ENCODE measurements around the gene GRIK3.
A peak's percentile ranks its signal among the peaks of the same experiment; 100 is the strongest.

Gene GRIK3

DNA sequence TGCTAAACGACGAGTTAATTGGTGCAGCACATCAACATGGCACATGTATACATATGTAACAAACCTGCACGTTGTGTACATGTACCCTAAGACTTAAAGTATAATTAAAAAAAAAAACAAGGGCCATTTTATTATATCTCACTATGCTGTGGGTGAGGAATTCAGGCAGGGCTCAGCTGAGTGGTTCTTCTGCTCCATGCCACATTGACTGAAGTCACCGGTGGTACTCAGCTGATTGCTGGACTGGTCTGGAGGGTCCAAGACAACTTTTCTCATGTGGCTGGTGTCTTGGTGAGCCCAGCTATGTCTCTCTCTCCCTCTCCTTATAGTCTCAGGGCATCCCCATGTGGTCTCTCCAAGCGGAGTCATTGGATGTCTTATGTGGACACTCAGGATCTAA is 275.0 kb downstream of the GRIK3 start:
- H3K27ac Mint-ChIP-seq = no peak overlapping the region
- H3K4me3 Mint-ChIP-seq = no peak overlapping the region
- H3K9me3 Mint-ChIP-seq = no peaks in the 10 kb centered on the region
- H3K27me3 Mint-ChIP-seq = peaks cover 9% of the 10 kb centered on the region
- DNase-seq = no peak
- H3K4me1 Mint-ChIP-seq = no peaks in the 10 kb centered on the region
- no peak for ATAC-seq

DNA sequence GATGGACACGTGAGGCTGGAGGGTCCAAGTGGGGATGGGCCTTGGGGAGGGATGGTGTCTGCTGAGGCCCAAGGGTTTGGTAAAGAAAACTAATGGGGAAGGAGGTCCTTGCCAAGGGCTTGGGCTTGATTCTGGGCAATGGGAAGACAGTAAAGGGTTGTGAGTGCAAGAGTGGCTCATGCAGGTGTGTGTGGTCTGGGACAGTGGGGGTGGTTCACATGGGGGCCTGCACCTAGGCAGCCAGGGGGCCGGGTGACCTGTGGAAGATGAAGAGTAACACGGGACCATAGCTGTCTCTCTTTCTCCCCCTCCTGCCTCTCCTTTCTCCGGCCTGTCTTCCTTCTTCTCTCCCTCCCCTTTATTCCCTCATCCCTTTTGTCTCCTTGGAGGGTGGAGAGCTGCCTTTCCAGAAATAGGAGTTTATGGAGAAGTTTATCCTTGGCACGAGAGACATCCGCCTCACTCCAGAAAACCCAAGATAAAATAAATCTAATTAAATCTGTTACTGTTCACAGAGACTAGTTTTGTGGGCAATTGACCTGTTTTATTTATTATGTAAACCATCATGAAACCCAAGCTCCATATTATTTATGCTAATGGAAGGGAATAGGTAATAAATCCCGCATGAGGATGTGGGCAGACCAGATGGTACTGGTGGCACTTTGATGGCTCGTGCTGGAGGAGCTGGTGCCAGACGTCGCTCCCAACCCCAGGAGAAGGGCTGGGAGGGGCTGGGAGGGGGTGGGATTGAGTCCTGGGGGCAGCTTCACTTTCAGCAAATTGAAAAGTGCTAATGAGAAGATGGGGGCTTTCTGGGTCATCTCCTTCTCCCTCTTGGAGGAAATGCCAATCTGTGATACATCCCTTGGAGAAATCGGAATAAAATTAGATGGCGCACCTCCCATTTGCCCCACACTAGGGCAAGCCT is 278.7 kb downstream of the GRIK3 start:
- ATAC-seq (no peak), DNase-seq (no peak)
- Mint-ChIP-seq H3K27ac (peak overlapping the region in 1 of 2 donors; percentile 8), H3K4me3 (no peak overlapping the region), H3K27me3 (peaks cover 9% of the 10 kb centered on the region), H3K4me1 (no peaks in the 10 kb centered on the region), H3K9me3 (no peaks in the 10 kb centered on the region)

DNA sequence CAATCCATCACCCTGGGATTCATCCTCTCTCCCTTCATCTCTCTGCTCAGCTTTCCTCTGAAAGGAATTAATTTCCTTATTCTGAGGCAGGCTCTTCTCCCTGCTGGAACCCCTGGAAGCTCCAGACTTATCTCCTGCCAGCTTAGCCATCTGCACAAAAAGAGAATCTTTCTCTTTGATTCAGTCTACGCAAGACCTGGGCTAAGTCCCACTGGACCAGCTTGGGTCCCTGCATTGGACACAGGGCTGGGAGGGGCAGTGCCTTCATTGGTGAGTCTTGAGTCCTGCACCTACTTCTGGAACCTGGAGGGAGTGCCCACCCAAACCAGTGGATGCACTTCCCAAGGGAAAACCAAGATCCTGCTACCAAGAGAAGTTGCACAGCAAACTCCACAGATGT is 279.9 kb downstream of the GRIK3 start:
- H3K27me3 Mint-ChIP-seq = peaks cover 9% of the 10 kb centered on the region
- DNase-seq = no peak
- ATAC-seq = no peak
- no peak overlapping the region for H3K27ac Mint-ChIP-seq
- no peaks in the 10 kb centered on the region for H3K4me1 Mint-ChIP-seq
- H3K9me3 Mint-ChIP-seq = no peaks in the 10 kb centered on the region
- H3K4me3 Mint-ChIP-seq = no peak overlapping the region

DNA sequence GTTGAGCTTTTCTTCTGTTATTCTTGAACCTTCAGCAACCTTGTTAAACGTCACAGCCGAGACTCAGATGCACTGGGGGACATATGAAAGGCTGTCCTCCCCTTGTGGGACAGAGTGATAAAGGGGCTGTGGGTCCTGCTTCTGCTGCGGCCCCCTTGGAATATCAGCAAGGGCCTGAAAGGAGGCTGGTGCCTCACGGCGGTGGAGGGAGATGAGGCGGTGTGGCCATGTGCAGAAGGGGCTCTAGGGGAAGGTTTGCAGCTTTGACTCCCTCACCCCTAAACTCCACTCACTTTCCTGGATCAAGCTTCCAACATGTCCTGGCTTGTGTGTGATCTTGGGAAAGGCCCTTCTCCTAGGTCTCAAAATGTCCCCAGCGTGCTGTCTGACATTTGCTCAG is 280.9 kb downstream of the GRIK3 start:
- Mint-ChIP-seq H3K9me3 (no peaks in the 10 kb centered on the region), H3K4me3 (no peak overlapping the region), H3K4me1 (no peaks in the 10 kb centered on the region), H3K27me3 (peaks cover 18% of the 10 kb centered on the region), H3K27ac (no peak overlapping the region)
- DNase-seq = no peak
- ATAC-seq = no peak

DNA sequence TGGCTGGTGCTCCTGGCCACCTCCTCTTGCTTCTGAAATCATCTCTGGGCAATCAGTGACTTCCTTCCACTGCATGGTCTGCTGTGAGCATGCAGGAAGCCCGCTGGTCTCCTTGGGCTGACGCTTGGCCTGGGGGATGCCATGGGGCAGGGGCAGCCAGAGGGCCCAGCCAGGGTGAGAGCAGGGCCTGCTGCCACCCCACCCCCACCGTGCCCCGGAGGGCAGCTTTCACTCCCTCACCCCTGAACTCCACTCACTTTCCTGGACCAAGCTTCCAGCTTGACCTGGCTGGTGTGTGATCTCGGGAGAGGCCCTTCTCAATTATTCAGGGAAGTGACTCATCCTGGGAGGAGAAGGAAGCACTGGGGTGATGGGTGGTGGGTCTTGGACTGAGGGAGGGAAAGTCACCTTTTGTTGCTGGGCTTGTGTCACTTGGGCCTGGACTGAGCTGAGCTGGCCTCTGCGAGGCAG is 281.4 kb downstream of the GRIK3 start:
- H3K4me1 Mint-ChIP-seq = no peaks in the 10 kb centered on the region
- DNase-seq = no peak

DNA sequence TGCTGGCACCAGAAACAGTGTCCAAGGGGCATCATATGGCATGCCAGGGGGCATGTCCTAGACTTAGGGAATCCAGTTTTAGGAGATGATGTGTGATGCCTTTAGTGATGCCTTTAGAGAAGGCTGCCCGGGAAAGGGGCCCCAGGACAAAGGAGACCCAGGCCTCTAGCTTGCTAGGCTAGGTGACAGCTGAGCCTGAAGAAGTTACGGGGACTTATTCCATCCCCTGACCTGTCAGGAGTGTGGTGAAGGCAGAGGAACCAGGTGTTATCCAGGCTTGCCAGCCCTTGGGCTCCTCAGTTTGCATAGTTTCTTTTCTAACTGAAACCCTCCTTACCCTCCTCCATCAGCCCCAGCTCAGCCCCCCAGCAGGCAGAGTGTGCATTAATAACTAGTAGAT is 281.9 kb downstream of the GRIK3 start:
- DNase-seq (no peak), ATAC-seq (no peak)
- no peak overlapping the region for H3K27ac Mint-ChIP-seq
- peaks cover 24% of the 10 kb centered on the region for H3K27me3 Mint-ChIP-seq
- no peak overlapping the region for H3K4me3 Mint-ChIP-seq
- H3K9me3 Mint-ChIP-seq = no peaks in the 10 kb centered on the region
- H3K4me1 Mint-ChIP-seq = no peaks in the 10 kb centered on the region

More for the DNA sequence above, 281.4 kb downstream of the GRIK3 start:
- H3K27ac Mint-ChIP-seq = no peak overlapping the region
- H3K4me3 Mint-ChIP-seq = no peak overlapping the region
- no peak for ATAC-seq
- H3K27me3 Mint-ChIP-seq = peaks cover 20% of the 10 kb centered on the region
- H3K9me3 Mint-ChIP-seq = no peaks in the 10 kb centered on the region

DNA sequence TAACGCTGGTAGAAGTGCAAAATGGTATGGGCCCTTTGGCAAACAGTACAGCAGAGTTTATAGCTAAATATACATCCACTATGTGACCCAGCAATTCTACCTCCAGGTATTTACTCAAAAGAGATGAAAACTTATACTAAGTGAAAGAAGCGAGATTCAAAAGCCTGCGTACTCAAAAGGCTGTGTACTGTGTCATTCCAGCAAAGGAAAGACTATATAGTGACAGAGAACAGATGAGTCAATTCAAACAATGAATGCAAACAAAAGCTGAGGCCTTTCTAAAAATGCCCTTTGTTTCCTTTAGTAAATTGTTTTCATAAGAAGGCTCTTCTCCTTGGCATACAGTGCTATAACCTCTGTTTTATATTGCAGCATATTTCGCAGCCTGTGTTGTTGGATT is 282.8 kb downstream of the GRIK3 start:
- no peak overlapping the region for H3K4me3 Mint-ChIP-seq
- no peaks in the 10 kb centered on the region for H3K4me1 Mint-ChIP-seq
- no peak for ATAC-seq
- H3K9me3 Mint-ChIP-seq = no peaks in the 10 kb centered on the region
- no peak for DNase-seq
- H3K27ac Mint-ChIP-seq = no peak overlapping the region
- peaks cover 28% of the 10 kb centered on the region for H3K27me3 Mint-ChIP-seq

DNA sequence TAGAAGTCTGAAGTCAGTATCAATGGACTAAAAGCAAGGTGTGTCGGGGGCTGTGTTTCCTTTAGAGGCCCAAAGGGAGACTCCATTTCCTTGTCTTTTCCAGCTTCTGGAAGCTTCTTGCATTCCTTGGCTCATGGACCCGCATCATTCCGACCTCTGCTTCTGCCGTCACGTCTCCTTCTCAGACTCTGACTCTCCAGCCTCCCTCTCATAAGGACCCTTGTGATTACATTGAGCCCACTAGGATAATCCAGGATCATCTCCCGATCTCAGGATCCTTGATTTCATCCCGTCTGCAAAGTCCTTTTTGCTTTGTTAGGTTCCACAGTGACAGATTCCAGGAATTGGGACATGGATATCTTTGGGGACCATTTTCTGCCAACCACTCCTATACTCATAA is 285.8 kb downstream of the GRIK3 start:
- DNase-seq (no peak), ATAC-seq (no peak)
- no peak overlapping the region for H3K4me3 Mint-ChIP-seq
- no peaks in the 10 kb centered on the region for H3K9me3 Mint-ChIP-seq
- H3K4me1 Mint-ChIP-seq = no peaks in the 10 kb centered on the region
- H3K27me3 Mint-ChIP-seq = peaks cover 19% of the 10 kb centered on the region
- no peak overlapping the region for H3K27ac Mint-ChIP-seq
